Central memory CD8-positive, alpha-beta T cell (primary cell): Measurements from ENCODE around the gene CAPZB.

Experiments used
- ATAC-seq: fragments of 150-1000 bp; cut with Tn5 transposase; replicated peaks from 2 replicates; pipeline ENCODE4 v1.10.0; 2022; ENCODE audit warnings: mild to moderate bottlenecking, moderate FRiP score, moderate number of reproducible peaks; ENCODE audit not compliant: poor library complexity, severe bottlenecking; ENCODE audit errors: extremely low read depth
- DNase-seq, 2 donors: peaks; one replicate each; pipeline ENCODE4 v3.0.0; 2021; ENCODE audit warnings: low spot score in 2 of 2
- H3K27ac Mint-ChIP-seq: one replicate; pipeline ENCODE4 v1.8.0; 2022; ENCODE audit warnings: low read depth, mild to moderate bottlenecking, moderate library complexity, mixed read lengths
- H3K27me3 Mint-ChIP-seq: one replicate; pipeline ENCODE4 v1.8.0; 2022; ENCODE audit warnings: mixed read lengths
- H3K36me3 Mint-ChIP-seq: one replicate; pipeline ENCODE4 v1.8.0; 2022; ENCODE audit warnings: mild to moderate bottlenecking, moderate library complexity, mixed read lengths; ENCODE audit not compliant: insufficient read depth
- H3K4me1 Mint-ChIP-seq: one replicate; pipeline ENCODE4 v1.8.0; 2022; ENCODE audit warnings: mixed read lengths
- H3K4me3 Mint-ChIP-seq: one replicate; pipeline ENCODE4 v1.8.0; 2022; ENCODE audit warnings: mild to moderate bottlenecking, moderate library complexity, mixed read lengths
- H3K9me3 Mint-ChIP-seq: one replicate; pipeline ENCODE4 v1.8.0; 2022; ENCODE audit warnings: mixed read lengths

CAPZB gene

GRCh38 chr1:19398309-19398760 lies 87.0 kb downstream of the CAPZB start:
- no peak overlapping the region for H3K4me3 Mint-ChIP-seq
- H3K36me3 Mint-ChIP-seq: peaks cover 15% of the 10 kb centered on the region
- no peaks in the 10 kb centered on the region for H3K9me3 Mint-ChIP-seq
- no peak overlapping the region for H3K27ac Mint-ChIP-seq
- H3K27me3 Mint-ChIP-seq: no peaks in the 10 kb centered on the region
- no peak for DNase-seq
- H3K4me1 Mint-ChIP-seq: peaks cover 56% of the 10 kb centered on the region
- ATAC-seq: no peak

DNA sequence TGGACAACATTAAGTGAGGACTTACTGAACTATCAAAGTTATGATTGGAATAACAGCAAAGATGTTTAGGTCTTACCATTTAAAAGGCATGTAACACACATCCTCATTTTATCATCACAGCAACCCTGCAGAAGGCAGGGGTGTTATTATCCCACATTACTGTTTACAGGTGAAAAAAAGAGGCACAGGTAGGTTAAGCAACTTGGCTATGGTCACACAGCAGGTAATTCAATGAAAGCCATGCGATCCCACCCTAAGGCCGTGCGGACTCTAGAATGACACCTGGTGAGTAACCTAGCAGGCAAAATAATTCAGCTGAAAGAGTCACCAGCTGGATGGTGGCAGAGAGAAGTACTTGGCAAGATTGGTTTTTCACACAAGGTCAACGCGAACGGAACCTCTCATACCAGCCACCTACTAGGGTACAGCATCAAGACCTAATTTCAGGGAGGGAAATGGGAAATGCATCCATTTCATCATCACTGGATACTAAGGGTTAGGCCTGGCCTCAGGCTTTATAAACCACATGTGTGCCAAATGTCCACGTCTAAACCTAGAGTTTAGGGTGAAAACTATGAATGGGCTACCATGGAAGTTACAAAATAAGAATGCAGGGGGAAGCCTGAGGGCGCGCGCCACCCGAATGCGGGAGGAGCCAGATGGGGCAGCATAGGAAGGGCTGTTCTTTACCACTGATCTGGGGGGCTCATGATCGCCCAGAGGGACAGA lies 88.0 kb downstream of the CAPZB start:
- peaks cover 10% of the 10 kb centered on the region for H3K36me3 Mint-ChIP-seq
- peaks cover 56% of the 10 kb centered on the region for H3K4me1 Mint-ChIP-seq
- no peaks in the 10 kb centered on the region for H3K9me3 Mint-ChIP-seq
- H3K4me3 Mint-ChIP-seq: no peak overlapping the region
- no peak for DNase-seq
- no peak for ATAC-seq
- no peaks in the 10 kb centered on the region for H3K27me3 Mint-ChIP-seq
- H3K27ac Mint-ChIP-seq: no peak overlapping the region

GRCh38 chr1:19396280-19396679 lies 89.1 kb downstream of the CAPZB start:
- no peak overlapping the region for H3K4me3 Mint-ChIP-seq
- H3K36me3 Mint-ChIP-seq: peaks cover 15% of the 10 kb centered on the region
- no peak for DNase-seq
- no peak overlapping the region for H3K27ac Mint-ChIP-seq
- peaks cover 62% of the 10 kb centered on the region for H3K4me1 Mint-ChIP-seq
- no peaks in the 10 kb centered on the region for H3K9me3 Mint-ChIP-seq
- no peak for ATAC-seq
- H3K27me3 Mint-ChIP-seq: no peaks in the 10 kb centered on the region

- H3K4me3 Mint-ChIP-seq: no peak overlapping the region
- DNase-seq (no peak), ATAC-seq (no peak)
- H3K27ac Mint-ChIP-seq: peak overlapping the region; percentile 88
- H3K4me1 Mint-ChIP-seq: peaks cover 62% of the 10 kb centered on the region
- no peaks in the 10 kb centered on the region for H3K9me3 Mint-ChIP-seq
- no peaks in the 10 kb centered on the region for H3K27me3 Mint-ChIP-seq
- H3K36me3 Mint-ChIP-seq: peaks cover 17% of the 10 kb centered on the region
Observed at GRCh38 chr1:19395678-19396192, 89.6 kb downstream of the CAPZB start.

- peak overlapping the region; percentile 88 for H3K27ac Mint-ChIP-seq
- no peaks in the 10 kb centered on the region for H3K9me3 Mint-ChIP-seq
- no peak for DNase-seq
- peaks cover 70% of the 10 kb centered on the region for H3K4me1 Mint-ChIP-seq
- ATAC-seq: no peak
- peaks cover 12% of the 10 kb centered on the region for H3K36me3 Mint-ChIP-seq
- H3K27me3 Mint-ChIP-seq: no peaks in the 10 kb centered on the region
- no peak overlapping the region for H3K4me3 Mint-ChIP-seq
Observed at GRCh38 chr1:19393046-19393445, 92.3 kb downstream of the CAPZB start.

- Mint-ChIP-seq H3K4me3 (peak overlapping the region; percentile 73), H3K27ac (peak overlapping the region; percentile 88), H3K36me3 (peaks cover 12% of the 10 kb centered on the region), H3K4me1 (peaks cover 78% of the 10 kb centered on the region), H3K9me3 (no peaks in the 10 kb centered on the region), H3K27me3 (no peaks in the 10 kb centered on the region)
- no peak for ATAC-seq
- no peak for DNase-seq
Observed at GRCh38 chr1:19392221-19392620, 93.1 kb downstream of the CAPZB start.

GRCh38 chr1:19391596-19391981 lies 93.8 kb downstream of the CAPZB start:
- DNase-seq (no peak), ATAC-seq (no peak)
- Mint-ChIP-seq H3K9me3 (no peaks in the 10 kb centered on the region), H3K27me3 (no peaks in the 10 kb centered on the region), H3K27ac (peak overlapping the region; percentile 88), H3K36me3 (peaks cover 12% of the 10 kb centered on the region), H3K4me3 (peak overlapping the region; percentile 73), H3K4me1 (peaks cover 84% of the 10 kb centered on the region)

GRCh38 chr1:19390901-19391595 lies 94.3 kb downstream of the CAPZB start:
- H3K27me3 Mint-ChIP-seq: no peaks in the 10 kb centered on the region
- ATAC-seq (peak; percentile 86), DNase-seq (peak; percentile 47 to 57)
- H3K4me1 Mint-ChIP-seq: peaks cover 85% of the 10 kb centered on the region
- peak overlapping the region; percentile 73 for H3K4me3 Mint-ChIP-seq
- H3K9me3 Mint-ChIP-seq: no peaks in the 10 kb centered on the region
- peaks cover 11% of the 10 kb centered on the region for H3K36me3 Mint-ChIP-seq
- peak overlapping the region; percentile 88 for H3K27ac Mint-ChIP-seq

- Mint-ChIP-seq H3K4me1 (peaks cover 78% of the 10 kb centered on the region), H3K9me3 (no peaks in the 10 kb centered on the region), H3K4me3 (peak overlapping the region; percentile 73), H3K27ac (peak overlapping the region; percentile 88), H3K27me3 (no peaks in the 10 kb centered on the region), H3K36me3 (peaks cover 13% of the 10 kb centered on the region)
- ATAC-seq (no peak), DNase-seq (no peak)
Observed at GRCh38 chr1:19390166-19390850, 95.0 kb downstream of the CAPZB start.

DNA sequence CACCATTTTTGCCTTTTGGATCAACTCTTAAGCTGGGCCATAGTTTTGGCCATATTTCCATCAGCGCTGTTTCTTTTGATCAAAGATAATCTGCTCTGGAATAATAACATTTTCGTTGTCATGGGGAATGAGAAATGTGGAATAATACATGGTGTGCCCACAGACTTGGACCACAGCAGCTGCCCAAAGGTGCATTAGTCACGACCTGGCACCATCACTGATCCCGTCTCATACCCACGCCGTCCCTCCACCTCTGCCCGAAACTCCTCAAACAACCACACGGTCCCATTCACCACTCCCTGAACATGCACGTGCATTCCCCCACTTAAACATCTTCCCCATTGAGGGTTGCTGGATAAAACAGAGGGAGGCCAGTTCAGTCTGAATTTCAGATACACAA lies 96.4 kb downstream of the CAPZB start:
- peaks cover 82% of the 10 kb centered on the region for H3K4me1 Mint-ChIP-seq
- no peak for ATAC-seq
- H3K27ac Mint-ChIP-seq: peak overlapping the region; percentile 57
- no peaks in the 10 kb centered on the region for H3K27me3 Mint-ChIP-seq
- DNase-seq: no peak
- H3K4me3 Mint-ChIP-seq: no peak overlapping the region
- peaks cover 22% of the 10 kb centered on the region for H3K36me3 Mint-ChIP-seq
- H3K9me3 Mint-ChIP-seq: no peaks in the 10 kb centered on the region

DNA sequence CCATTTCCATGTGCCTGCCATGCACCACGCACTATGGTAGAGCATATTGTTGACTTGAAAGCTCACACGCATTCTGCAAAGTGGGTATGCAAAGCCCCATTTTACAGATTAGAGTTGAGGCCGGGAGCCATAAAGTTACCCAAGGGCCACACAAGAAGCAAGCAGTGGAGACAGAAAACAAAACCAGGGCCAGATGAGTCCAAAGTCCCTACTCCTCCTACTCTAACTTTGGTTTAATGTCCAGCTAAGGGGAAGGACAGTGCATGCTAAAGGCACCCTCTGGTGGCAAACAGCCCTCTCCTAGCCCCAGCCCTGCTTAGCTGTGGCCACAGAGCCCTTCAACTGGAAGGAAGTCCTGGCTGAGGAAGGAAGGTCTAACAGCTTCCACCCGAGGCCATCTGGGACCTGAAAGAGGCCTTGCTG lies 98.3 kb downstream of the CAPZB start:
- no peaks in the 10 kb centered on the region for H3K9me3 Mint-ChIP-seq
- H3K4me1 Mint-ChIP-seq: peaks cover 73% of the 10 kb centered on the region
- ATAC-seq: no peak
- no peak overlapping the region for H3K27ac Mint-ChIP-seq
- H3K4me3 Mint-ChIP-seq: no peak overlapping the region
- no peaks in the 10 kb centered on the region for H3K27me3 Mint-ChIP-seq
- H3K36me3 Mint-ChIP-seq: peaks cover 37% of the 10 kb centered on the region
- no peak for DNase-seq

DNA sequence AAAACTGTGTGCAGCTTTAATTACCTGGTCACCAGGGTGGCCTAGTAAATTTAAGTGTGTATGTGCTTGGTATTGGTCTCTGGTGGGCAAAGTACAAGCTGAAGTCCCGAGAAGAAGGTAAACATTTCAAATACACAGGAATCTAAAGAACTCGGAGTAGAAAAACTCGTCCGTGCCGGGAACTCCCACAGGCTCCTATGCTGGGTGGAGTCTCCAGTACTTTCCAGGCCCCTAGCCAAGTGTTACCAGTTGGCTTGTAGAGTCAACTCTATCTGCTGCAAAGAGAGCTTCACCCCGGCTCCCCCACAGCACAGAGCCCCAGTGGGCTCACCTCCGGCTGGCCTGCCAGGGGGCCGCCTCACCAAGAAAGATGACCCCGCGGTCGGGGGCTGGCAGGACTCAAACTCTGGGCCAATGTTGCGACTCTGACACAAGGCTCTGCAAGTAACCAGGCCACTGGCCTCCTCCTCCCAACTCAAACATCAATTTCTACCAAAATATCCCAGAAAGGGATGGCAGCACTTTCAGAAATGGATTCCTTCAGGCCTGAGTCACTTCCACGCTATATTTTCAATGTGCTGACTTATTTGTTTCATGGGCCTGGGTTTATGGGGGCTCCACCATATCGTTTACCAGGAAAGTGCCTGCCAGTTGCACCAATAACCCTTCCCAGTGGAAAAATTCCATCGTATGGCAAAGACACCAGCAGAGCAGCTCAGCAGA lies 99.3 kb downstream of the CAPZB start:
- ATAC-seq (no peak), DNase-seq (no peak)
- Mint-ChIP-seq H3K9me3 (no peaks in the 10 kb centered on the region), H3K4me1 (peaks cover 67% of the 10 kb centered on the region), H3K36me3 (peaks cover 36% of the 10 kb centered on the region), H3K27me3 (no peaks in the 10 kb centered on the region), H3K4me3 (no peak overlapping the region), H3K27ac (no peak overlapping the region)
